22Rv1 (cell line): Measurements from ENCODE around the gene GORASP1.

Experiments used
- CTCF ChIP-seq: fragments of 450-650 bp; IDR thresholded peaks from 2 replicates; pipeline ENCODE4 v1.5.1; 2017; ENCODE audit warnings: mild to moderate bottlenecking
- ZFX ChIP-seq: fragments of 450-650 bp; IDR thresholded peaks from 2 replicates; pipeline ENCODE4 v1.6.1; 2017; ENCODE audit warnings: antibody characterized with exemption, borderline replicate concordance

GRCh38 chr3:39103791-39104552 is 3.5 kb downstream of the GORASP1 start:
- TF ChIP-seq CTCF, result no peak
- TF ChIP-seq ZFX, result no peak
